Breast epithelium (tissue), 3 donors: ENCODE measurements around the gene TRAF3IP1.

Experiments
- POLR2A ChIP-seq: fragments of 450-650 bp; IDR thresholded peaks from one replicate; pipeline ENCODE4 v1.6.1; 2016; ENCODE audit warnings: antibody characterized with exemption, mild to moderate bottlenecking, moderate library complexity
- TF ChIP-seq, protein P1 (sequence below), 3 donors: fragments of 450-650 bp; IDR thresholded peaks; one replicate each; pipeline ENCODE4 v1.5.1; 2016 to 2017; ENCODE audit warnings: antibody characterized with exemption in 3 of 3, mild to moderate bottlenecking in 3 of 3, moderate library complexity in 3 of 3

- TF ChIP-seq, protein P1, sequence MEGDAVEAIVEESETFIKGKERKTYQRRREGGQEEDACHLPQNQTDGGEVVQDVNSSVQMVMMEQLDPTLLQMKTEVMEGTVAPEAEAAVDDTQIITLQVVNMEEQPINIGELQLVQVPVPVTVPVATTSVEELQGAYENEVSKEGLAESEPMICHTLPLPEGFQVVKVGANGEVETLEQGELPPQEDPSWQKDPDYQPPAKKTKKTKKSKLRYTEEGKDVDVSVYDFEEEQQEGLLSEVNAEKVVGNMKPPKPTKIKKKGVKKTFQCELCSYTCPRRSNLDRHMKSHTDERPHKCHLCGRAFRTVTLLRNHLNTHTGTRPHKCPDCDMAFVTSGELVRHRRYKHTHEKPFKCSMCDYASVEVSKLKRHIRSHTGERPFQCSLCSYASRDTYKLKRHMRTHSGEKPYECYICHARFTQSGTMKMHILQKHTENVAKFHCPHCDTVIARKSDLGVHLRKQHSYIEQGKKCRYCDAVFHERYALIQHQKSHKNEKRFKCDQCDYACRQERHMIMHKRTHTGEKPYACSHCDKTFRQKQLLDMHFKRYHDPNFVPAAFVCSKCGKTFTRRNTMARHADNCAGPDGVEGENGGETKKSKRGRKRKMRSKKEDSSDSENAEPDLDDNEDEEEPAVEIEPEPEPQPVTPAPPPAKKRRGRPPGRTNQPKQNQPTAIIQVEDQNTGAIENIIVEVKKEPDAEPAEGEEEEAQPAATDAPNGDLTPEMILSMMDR (IDR thresholded peaks at IDR 0.05), result no peak
- TF ChIP-seq POLR2A, result no peak
Measured at GRCh38 chr2:238378230-238379095, 58.1 kb downstream of the TRAF3IP1 start.
